Parathyroid adenoma (tissue), 2 donors: ENCODE results near the gene ODR4.

ENCODE experiments used
- H2AFZ ChIP-seq: fragments of 300-600 bp; sonication (generic); one replicate; pipeline ENCODE4 v1.7.0; 2017; ENCODE audit warnings: antibody characterized with exemption, mild to moderate bottlenecking
- H3K27ac ChIP-seq: fragments of 300-600 bp; sonication (generic); one replicate; pipeline ENCODE4 v1.7.0; 2017
- H3K27me3 ChIP-seq: fragments of 300-600 bp; sonication (generic); one replicate; pipeline ENCODE4 v1.7.0; 2017; ENCODE audit warnings: low read length; ENCODE audit not compliant: control insufficient read depth, insufficient read depth
- H3K36me3 ChIP-seq: fragments of 300-600 bp; sonication (generic); one replicate; pipeline ENCODE4 v1.7.0; 2017; ENCODE audit warnings: low read length; ENCODE audit not compliant: control insufficient read depth, insufficient read depth
- H3K4me1 ChIP-seq: fragments of 300-600 bp; sonication (generic); one replicate; pipeline ENCODE4 v1.7.0; 2017; ENCODE audit warnings: control low read depth
- H3K4me2 ChIP-seq: fragments of 300-600 bp; sonication (generic); one replicate; pipeline ENCODE4 v1.7.0; 2017; ENCODE audit warnings: low read length
- H3K4me3 ChIP-seq: fragments of 300-600 bp; sonication (generic); one replicate; pipeline ENCODE4 v1.7.0; 2017; ENCODE audit warnings: low read depth, low read length
- H3K79me2 ChIP-seq: fragments of 300-600 bp; sonication (generic); one replicate; pipeline ENCODE4 v1.7.0; 2017; ENCODE audit warnings: control low read depth
- H3K9ac ChIP-seq: fragments of 300-600 bp; sonication (generic); one replicate; pipeline ENCODE4 v1.7.0; 2017; ENCODE audit warnings: mild to moderate bottlenecking
- H3K9me3 ChIP-seq: fragments of 300-600 bp; sonication (generic); one replicate; pipeline ENCODE4 v1.7.0; 2017; ENCODE audit warnings: low read length; ENCODE audit not compliant: control insufficient read depth
- TF ChIP-seq, protein P1 (sequence below): fragments of 300-600 bp; sonication (generic); IDR thresholded peaks from one replicate; pipeline ENCODE4 v1.7.0; 2017; ENCODE audit warnings: antibody characterized with exemption, mild to moderate bottlenecking
- donor health status: primary hyperparathyroidism.

The ODR4 gene

DNA sequence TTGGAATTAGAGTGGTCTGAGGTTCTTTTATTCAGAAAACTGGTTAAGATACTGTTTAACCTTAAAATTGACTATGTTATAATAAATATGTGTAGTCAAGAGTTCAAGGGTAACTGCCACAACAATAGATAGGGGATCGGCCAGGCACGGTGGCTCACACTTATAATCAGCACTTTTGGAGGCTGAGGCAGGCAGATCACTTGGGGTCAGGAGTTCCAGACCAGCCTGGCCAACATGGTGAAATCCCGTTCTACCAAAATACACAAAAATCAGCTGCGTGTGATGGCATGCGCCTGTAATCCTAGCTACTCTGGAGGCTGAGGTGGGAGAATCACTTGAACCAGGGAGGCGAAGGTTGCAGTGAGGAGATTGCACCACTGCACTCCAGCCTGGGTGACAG lies 45.8 kb downstream of the ODR4 start:
- H3K9ac ChIP-seq = no peak overlapping the region
- H3K79me2 ChIP-seq = no peaks in the 10 kb centered on the region
- no peak overlapping the region for H3K4me3 ChIP-seq
- H3K27ac ChIP-seq = no peak overlapping the region
- no peak overlapping the region for H3K4me2 ChIP-seq
- no peaks in the 10 kb centered on the region for H3K27me3 ChIP-seq
- H2AFZ ChIP-seq = no peak overlapping the region
- no peaks in the 10 kb centered on the region for H3K36me3 ChIP-seq
- no peaks in the 10 kb centered on the region for H3K9me3 ChIP-seq
- no peaks in the 10 kb centered on the region for H3K4me1 ChIP-seq
- TF ChIP-seq, protein P1, sequence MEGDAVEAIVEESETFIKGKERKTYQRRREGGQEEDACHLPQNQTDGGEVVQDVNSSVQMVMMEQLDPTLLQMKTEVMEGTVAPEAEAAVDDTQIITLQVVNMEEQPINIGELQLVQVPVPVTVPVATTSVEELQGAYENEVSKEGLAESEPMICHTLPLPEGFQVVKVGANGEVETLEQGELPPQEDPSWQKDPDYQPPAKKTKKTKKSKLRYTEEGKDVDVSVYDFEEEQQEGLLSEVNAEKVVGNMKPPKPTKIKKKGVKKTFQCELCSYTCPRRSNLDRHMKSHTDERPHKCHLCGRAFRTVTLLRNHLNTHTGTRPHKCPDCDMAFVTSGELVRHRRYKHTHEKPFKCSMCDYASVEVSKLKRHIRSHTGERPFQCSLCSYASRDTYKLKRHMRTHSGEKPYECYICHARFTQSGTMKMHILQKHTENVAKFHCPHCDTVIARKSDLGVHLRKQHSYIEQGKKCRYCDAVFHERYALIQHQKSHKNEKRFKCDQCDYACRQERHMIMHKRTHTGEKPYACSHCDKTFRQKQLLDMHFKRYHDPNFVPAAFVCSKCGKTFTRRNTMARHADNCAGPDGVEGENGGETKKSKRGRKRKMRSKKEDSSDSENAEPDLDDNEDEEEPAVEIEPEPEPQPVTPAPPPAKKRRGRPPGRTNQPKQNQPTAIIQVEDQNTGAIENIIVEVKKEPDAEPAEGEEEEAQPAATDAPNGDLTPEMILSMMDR = no peak

GRCh38 chr1:186424539-186424938 lies 48.9 kb downstream of the ODR4 start:
- Histone ChIP-seq H3K79me2 (no peaks in the 10 kb centered on the region), H3K9ac (no peak overlapping the region), H3K4me3 (no peak overlapping the region), H3K27me3 (no peaks in the 10 kb centered on the region), H3K4me1 (no peaks in the 10 kb centered on the region), H3K9me3 (no peaks in the 10 kb centered on the region), H3K4me2 (no peak overlapping the region), H2AFZ (no peak overlapping the region), H3K36me3 (no peaks in the 10 kb centered on the region), H3K27ac (no peak overlapping the region)
- TF ChIP-seq, protein P1 = no peak

DNA sequence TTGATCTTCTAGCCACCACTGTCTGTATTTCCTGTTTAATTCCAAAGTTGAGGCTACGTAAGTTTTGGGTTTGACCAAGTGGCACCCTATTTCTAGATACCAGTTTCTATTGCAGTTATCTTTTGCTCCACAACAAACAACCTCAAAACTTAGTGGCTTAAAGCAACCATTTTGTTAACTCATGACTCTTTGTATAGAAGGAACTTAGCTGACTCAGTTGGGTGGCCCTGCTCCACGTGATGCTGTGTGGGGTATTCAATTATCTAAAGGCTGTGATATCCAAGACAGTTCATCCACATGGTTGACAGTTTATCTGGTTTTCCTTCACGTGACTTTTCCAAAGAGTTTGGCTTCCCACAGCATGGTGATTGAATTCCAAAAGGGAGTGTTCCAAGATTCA lies 50.5 kb downstream of the ODR4 start:
- no peaks in the 10 kb centered on the region for H3K27me3 ChIP-seq
- H3K4me1 ChIP-seq = no peaks in the 10 kb centered on the region
- TF ChIP-seq, protein P1 = no peak
- H3K9ac ChIP-seq = no peak overlapping the region
- H3K4me2 ChIP-seq = no peak overlapping the region
- H3K36me3 ChIP-seq = no peaks in the 10 kb centered on the region
- no peak overlapping the region for H3K27ac ChIP-seq
- H3K9me3 ChIP-seq = no peaks in the 10 kb centered on the region
- no peaks in the 10 kb centered on the region for H3K79me2 ChIP-seq
- H3K4me3 ChIP-seq = no peak overlapping the region
- no peak overlapping the region for H2AFZ ChIP-seq

DNA sequence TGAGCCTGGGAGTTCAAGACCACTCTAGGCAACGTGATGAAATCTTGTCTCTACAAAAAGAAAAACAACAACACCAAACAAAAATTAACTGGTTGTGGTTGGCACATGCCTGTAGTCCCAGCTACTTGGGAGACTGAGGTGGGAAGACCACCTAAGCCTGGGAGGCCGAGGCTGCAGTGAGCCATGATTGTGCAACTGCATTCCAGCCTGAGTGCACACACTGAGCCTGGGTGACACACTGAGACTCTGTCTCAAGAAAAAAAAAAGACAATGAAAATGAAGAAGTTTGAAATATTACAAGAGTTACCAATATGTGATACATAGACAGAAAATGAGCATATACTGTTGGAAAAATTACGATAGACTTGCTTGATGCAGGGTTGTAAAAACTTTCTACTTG lies 53.4 kb downstream of the ODR4 start:
- Histone ChIP-seq H3K27me3 (no peaks in the 10 kb centered on the region), H3K9ac (no peak overlapping the region), H3K79me2 (no peaks in the 10 kb centered on the region), H3K36me3 (no peaks in the 10 kb centered on the region), H3K4me1 (no peaks in the 10 kb centered on the region), H3K27ac (no peak overlapping the region), H2AFZ (no peak overlapping the region), H3K4me2 (no peak overlapping the region), H3K4me3 (no peak overlapping the region), H3K9me3 (no peaks in the 10 kb centered on the region)
- TF ChIP-seq, protein P1 = no peak

GRCh38 chr1:186435336-186435735 lies 59.7 kb downstream of the ODR4 start:
- H3K27ac ChIP-seq = no peak overlapping the region
- H3K9me3 ChIP-seq = no peaks in the 10 kb centered on the region
- H3K27me3 ChIP-seq = no peaks in the 10 kb centered on the region
- no peak overlapping the region for H2AFZ ChIP-seq
- H3K4me2 ChIP-seq = no peak overlapping the region
- no peak overlapping the region for H3K9ac ChIP-seq
- H3K4me3 ChIP-seq = no peak overlapping the region
- TF ChIP-seq, protein P1 = no peak
- no peaks in the 10 kb centered on the region for H3K36me3 ChIP-seq
- H3K4me1 ChIP-seq = no peaks in the 10 kb centered on the region
- no peaks in the 10 kb centered on the region for H3K79me2 ChIP-seq
